Stimulated activated CD8-positive, alpha-beta memory T cell treated with anti-CD3 and anti-CD28 coated beads, Interleukin-12 subunit alpha, Interleukin-12 subunit beta, amount 100 ng/mL, for 4 hours (primary cell): ENCODE measurements around the gene BBS4.
"Not testable (repeated sequence)": the region's sequence is repeated elsewhere in the genome, so short reads cannot be mapped to it uniquely, and the experiment has no call there.

Experiments used
- DNase-seq: peaks from one replicate; pipeline ENCODE4 v3.0.0-alpha.2; 2020; ENCODE audit warnings: low read depth

BBS4 gene, protein sequence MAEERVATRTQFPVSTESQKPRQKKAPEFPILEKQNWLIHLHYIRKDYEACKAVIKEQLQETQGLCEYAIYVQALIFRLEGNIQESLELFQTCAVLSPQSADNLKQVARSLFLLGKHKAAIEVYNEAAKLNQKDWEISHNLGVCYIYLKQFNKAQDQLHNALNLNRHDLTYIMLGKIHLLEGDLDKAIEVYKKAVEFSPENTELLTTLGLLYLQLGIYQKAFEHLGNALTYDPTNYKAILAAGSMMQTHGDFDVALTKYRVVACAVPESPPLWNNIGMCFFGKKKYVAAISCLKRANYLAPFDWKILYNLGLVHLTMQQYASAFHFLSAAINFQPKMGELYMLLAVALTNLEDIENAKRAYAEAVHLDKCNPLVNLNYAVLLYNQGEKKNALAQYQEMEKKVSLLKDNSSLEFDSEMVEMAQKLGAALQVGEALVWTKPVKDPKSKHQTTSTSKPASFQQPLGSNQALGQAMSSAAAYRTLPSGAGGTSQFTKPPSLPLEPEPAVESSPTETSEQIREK

GRCh38 chr15:72685925-72686794 lies at the start of gene BBS4, which contains the start of gene HIGD2B:
Gene BBS4 (plus strand): TSS chr15:72686207. CDS start chr15:72686228, 21 bp downstream.
Gene HIGD2B (minus strand): TSS chr15:72686182. CDS start chr15:72676374, 9,808 bp downstream.
- peak; percentile 74 for DNase-seq

DNA sequence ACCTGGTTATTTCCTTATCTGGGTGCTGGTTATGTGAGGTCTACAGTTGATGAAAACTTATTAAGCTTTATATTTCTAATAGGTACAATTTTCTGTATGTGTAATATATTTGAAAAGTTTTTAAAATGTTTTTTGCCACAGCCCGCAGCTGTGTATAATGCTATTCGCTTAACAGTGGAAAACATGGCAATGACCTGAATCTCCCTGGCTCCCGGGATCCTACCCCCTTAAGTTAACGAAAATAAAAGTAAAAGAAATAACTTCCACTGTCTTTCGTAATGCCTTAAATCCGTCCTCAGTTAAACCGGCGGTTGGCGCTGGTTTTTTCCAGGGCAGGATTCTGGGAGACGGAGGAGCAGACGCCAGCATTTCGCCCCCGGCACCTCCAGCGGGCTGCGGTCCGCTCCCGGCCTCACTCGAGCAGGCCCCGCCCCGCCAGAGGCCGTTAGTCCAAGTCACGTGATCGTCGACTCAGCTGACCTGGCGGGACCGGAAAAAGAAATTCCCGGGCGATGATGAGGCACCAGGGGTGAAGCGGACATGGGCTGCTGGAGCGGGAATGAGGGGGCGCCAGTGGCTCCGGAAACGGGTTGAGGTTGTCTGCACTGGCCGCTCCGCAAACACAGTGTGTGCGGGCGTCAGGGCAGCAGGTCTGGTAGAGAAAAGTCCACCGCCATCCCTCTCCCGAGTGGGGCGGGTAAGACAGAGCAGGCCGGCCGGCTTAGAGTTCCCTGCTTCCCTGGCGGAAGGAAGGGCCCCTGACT lies 49.3 kb upstream of the BBS4 start:
- not testable (repeated sequence) for DNase-seq

- DNase-seq: not testable (repeated sequence)
Measured at GRCh38 chr15:72639759-72640483, 46.1 kb upstream of the BBS4 start.

- DNase-seq: not testable (repeated sequence)
Measured at GRCh38 chr15:72642271-72642670, 43.7 kb upstream of the BBS4 start.

DNA sequence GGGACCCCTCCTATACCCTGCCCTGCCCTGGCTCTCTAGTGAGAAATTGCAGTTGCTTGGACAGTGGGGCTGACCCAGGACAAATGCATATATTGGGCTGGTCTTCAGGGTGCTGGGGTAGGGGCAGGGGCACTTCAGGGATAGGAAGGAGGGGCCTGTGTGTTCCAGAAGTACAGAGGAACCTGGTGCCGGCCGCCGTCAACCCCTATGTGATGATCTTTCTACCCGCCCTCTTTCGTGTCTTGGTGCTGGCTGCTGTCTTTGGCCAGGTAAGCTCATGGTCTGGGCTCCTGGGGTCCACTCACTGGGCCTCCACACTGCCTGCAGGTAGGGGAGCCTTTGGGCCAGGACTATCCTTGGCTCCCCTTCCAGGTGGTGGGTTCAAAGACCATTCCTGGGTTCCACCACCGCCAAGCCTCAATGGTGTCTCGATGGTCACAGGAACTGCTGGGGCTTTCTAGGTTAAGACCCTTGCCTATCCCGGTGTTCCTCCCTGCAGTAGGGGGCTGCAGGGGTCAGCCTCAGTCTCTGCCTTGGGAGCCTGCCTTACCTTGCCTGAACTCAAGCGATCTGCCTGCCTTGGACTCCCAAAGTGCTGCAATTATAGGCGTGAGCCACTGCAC lies 37.3 kb upstream of the BBS4 start:
- DNase-seq: not testable (repeated sequence)

- DNase-seq: not testable (repeated sequence)
Measured at GRCh38 chr15:72654397-72654796, 31.6 kb upstream of the BBS4 start, which contains the start of gene GOLGA6B. Gene GOLGA6B (plus strand): TSS chr15:72654697. CDS start chr15:72654738, 41 bp downstream.

DNA sequence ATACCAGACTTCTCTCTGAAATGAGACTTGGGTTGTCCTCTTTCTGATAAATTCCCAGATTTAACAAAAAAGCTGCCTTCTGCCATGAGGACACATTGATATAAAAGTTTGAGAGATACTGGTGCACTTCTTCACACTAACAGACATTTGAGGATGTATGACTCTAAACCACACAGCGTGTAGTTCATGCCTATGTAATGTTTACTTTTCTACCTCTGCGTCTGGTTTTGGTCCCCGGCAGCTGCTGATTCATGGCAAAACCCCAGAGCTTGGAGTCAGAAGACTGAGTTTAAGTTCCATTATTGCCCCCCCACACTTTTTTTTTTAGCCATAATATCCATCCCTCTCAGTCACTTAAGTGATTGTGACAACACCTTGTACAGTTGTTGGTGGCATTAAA lies 30.0 kb upstream of the BBS4 start:
- not testable (repeated sequence) for DNase-seq

- DNase-seq: not testable (repeated sequence)
Measured at GRCh38 chr15:72661081-72661480, 24.9 kb upstream of the BBS4 start.

DNA sequence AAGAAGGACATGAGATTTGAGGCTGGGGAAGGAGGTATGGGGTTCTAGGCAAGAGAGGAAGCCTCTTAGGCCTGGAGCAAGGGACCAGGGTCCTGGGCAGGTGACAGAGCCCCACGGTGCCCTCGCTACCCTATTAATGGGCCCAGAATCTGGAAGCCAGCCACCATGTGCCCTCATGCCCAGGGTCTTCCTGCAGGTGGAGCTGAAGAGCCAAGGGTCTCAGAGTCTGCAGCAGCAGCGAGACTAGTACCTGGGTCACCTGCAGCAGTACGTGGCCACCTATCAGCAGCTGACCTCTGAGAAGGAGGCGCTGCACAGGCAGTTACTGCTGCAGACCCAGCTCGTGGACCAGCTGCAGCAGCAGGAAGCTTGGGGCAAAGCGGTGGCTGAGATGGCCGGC lies 22.1 kb upstream of the BBS4 start:
- not testable (repeated sequence) for DNase-seq

DNA sequence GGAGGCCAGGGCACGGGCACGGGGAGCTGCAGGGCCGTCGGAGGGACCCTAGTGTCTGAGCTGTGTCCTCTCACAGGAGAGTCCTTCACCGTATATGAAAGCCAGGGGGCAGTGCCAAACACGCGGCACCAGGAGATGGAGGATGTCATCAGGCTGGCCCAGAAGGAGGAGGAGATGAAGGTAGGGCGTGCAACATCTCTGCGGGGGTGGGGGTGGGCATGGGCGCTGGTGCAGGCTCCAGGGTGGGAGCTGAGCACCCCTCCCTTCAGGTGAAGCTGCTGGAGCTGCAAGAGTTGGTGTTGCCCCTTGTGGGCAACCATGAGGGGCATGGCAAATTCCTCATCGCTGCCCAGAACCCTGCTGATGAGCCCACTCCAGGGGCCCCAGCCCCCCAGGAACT lies 20.3 kb upstream of the BBS4 start:
- DNase-seq: not testable (repeated sequence)

DNA sequence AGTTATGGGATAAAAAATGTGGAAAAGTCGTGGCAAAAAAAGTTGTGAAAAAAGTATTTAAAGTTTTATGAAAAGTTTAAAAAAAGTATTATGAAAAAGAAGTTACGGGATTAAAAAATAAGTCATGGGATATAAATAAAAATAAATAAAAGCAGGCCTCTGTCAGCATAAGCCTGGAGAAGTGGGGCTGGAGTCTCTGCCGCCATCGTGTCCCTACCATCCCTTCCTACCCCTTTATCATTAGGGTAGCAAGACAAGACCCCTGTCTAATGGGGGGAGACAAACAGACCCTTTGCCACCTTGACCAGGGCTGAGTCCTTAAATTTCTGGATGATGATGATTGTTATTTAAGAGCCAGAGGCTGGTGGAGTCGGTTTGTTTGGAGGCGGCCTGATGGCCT lies 16.2 kb upstream of the BBS4 start:
- DNase-seq: not testable (repeated sequence)

GRCh38 chr15:72670656-72671352 lies 15.2 kb upstream of the BBS4 start:
- peak; percentile 37 for DNase-seq

- no peak for DNase-seq
Measured at GRCh38 chr15:72671525-72671924, 14.5 kb upstream of the BBS4 start.

GRCh38 chr15:72676838-72677237 lies 9.2 kb upstream of the BBS4 start:
- DNase-seq: no peak

DNA sequence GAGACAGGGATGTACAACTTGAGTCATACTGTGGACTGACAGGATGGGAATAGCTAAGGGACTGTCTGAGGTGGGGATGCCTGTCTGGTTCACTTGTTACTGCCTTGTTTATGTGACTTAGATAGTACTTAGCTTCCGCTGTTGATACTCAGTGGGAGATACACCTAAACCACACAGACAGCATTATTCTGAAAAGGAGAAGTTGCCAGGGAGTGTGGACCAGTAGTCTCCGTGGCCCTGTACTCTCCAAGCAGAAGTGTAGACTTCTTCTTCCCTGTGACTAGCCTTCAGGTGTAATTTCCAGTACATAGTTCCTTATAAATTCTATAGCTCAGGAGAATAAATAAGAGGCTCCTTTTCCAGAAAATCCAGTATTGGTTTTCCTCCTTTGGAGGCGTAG lies 5.1 kb upstream of the BBS4 start:
- no peak for DNase-seq

DNA sequence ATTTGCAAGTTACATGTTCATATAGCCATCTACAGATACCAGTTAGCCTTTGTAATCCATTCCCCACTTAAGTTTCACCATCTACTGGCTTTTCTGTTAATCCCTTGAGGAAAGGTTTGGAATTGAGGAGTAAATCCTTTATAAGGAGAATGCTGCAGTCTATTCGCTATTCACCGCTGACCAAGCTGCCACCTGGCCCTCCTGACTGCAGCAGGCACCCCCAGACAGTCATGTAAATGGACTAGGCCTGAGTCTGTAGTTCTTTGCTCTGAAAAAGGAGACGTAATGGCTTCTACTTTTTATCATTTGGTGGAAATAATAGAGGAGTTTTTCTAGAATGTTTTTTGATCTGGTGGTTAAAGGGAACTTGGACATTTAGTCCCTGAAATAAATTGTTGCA lies 3.2 kb upstream of the BBS4 start:
- no peak for DNase-seq

GRCh38 chr15:72685301-72685924 lies 594 bp upstream of the BBS4 start:
- no peak for DNase-seq

DNA sequence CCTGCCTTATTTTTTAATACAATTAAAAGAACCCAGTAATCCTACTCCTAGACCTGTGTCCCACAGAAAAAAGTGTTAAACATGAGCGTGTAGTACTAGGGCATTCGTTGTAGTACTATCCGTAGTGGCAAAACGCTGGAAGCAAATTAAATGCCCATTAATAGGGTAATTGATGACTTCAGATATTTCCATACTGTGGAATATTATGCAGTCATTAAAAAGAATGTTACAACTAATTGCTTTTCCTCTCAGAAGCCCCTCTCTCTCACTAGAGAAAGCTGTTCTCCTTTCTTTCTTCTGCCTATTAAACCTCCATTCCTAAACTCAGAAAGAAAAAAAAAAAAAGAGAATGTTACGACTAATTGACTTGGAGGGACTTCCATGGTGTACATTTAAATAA lies 2.7 kb downstream of the BBS4 start:
- DNase-seq: no peak

GRCh38 chr15:72690938-72691337 lies 4.9 kb downstream of the BBS4 start:
- DNase-seq: no peak
